OCI-LY7 (cell line): ENCODE data around the gene RBMS1. TPM values are rescaled to one million over a fixed set of nuclear protein-coding genes. Genes with fewer than 3 reads are reported as not detected.

Experiments used
- BruUV-seq: library from RNA; stranded (reverse); fragments of 400-500 nt; replicated peaks from 2 replicates; lab custom pipeline; 2021; lab: Mats Ljungman, UMichigan
- CTCF ChIA-PET: fragments of 300-600 bp; sonication (Branson Sonifier 250); formaldehyde crosslinking; loops from one replicate; lab custom pipeline; 2022; ENCODE audit warnings: antibody characterized with exemption; ENCODE audit not compliant: unreplicated experiment; lab: Charles Lee
- POLR2A ChIA-PET: fragments of 300-600 bp; sonication (Branson Sonifier 250); formaldehyde crosslinking; loops from one replicate; lab custom pipeline; 2022; ENCODE audit warnings: antibody characterized with exemption; lab: Charles Lee
- DNase-seq: peaks from one replicate; pipeline ENCODE4 v3.0.0-alpha.2; 2015; ENCODE audit warnings: low spot score
- H2AFZ ChIP-seq: fragments of 200-600 bp; sonication (generic), shearing (Covaris generic); 2 replicates; pipeline ENCODE4 v1.6.1; 2014; ENCODE audit warnings: mild to moderate bottlenecking, antibody characterized with exemption, low read length, moderate library complexity
- H3K27ac ChIP-seq: fragments of 200-600 bp; sonication (generic); 2 replicates; pipeline ENCODE4 v1.5.1; 2014; ENCODE audit warnings: mixed run types, low read depth, mild to moderate bottlenecking, moderate library complexity, low read length, inconsistent platforms; ENCODE audit not compliant: poor library complexity, severe bottlenecking
- H3K36me3 ChIP-seq: fragments of 200-600 bp; sonication (generic); 2 replicates; pipeline ENCODE4 v1.6.1; 2014; ENCODE audit warnings: mild to moderate bottlenecking, antibody characterized with exemption, low read length, moderate library complexity, mixed read lengths; ENCODE audit not compliant: insufficient read depth
- H3K4me1 ChIP-seq: fragments of 200-600 bp; sonication (generic); 2 replicates; pipeline ENCODE4 v1.5.1; 2014; ENCODE audit warnings: mild to moderate bottlenecking, low read length; ENCODE audit not compliant: insufficient read depth, poor library complexity, severe bottlenecking
- H3K4me2 ChIP-seq: fragments of 200-600 bp; sonication (generic); 2 replicates; pipeline ENCODE4 v1.6.1; 2014; ENCODE audit warnings: mild to moderate bottlenecking, low read length
- H3K4me3 ChIP-seq: fragments of 200-600 bp; sonication (generic); 2 replicates; pipeline ENCODE4 v1.5.1; 2014; ENCODE audit warnings: mild to moderate bottlenecking, low read depth, low read length; ENCODE audit not compliant: poor library complexity, severe bottlenecking
- H3K79me2 ChIP-seq: fragments of 200-600 bp; sonication (generic); 2 replicates; pipeline ENCODE4 v1.6.1; 2016; ENCODE audit warnings: low read depth, mild to moderate bottlenecking, low read length, moderate library complexity, mixed read lengths; ENCODE audit not compliant: insufficient read depth
- H3K9me2 ChIP-seq: fragments of 200-600 bp; sonication (generic); 2 replicates; pipeline ENCODE4 v1.6.1; 2016; ENCODE audit warnings: mild to moderate bottlenecking, low read length, mixed read lengths; ENCODE audit not compliant: insufficient read depth
- H3K9me3 ChIP-seq: fragments of 200-600 bp; sonication (generic); 2 replicates; pipeline ENCODE4 v1.6.1; 2014; ENCODE audit warnings: mild to moderate bottlenecking, mixed run types, low read length, mixed read lengths
- H4K20me1 ChIP-seq: fragments of 200-600 bp; sonication (generic); 2 replicates; pipeline ENCODE4 v1.6.1; 2014; ENCODE audit warnings: mild to moderate bottlenecking, antibody characterized with exemption, low read length, moderate library complexity, mixed read lengths; ENCODE audit not compliant: insufficient read depth
- CTCF ChIP-seq: fragments of 200-600 bp; sonication (generic); conservative IDR thresholded peaks from 2 replicates; pipeline ENCODE4 v1.5.1; 2014; ENCODE audit warnings: mild to moderate bottlenecking, antibody characterized with exemption, low read length, moderate library complexity, mixed read lengths
- EZH2phosphoT487 ChIP-seq: fragments of 200-600 bp; sonication (generic); IDR thresholded peaks from 2 replicates; pipeline ENCODE4 v1.6.1; 2018; ENCODE audit warnings: low read depth, borderline replicate concordance, mild to moderate bottlenecking, mixed run types, antibody characterized with exemption, low read length, moderate library complexity, mixed read lengths
- intact Hi-C: fragments of 100-400 bp; cut with micrococcal nuclease; formaldehyde crosslinking; loops from one replicate; pipeline ENCODE4 v1.10.0; 2022; ENCODE audit not compliant: unreplicated experiment
- total RNA-seq, 2 experiments: library from RNA; depleted of rRNA in 1 of 2; stranded (reverse); fragments of >200 nt in 1 of 2; shearing (Covaris generic) in 1 of 2; gene quantifications; 2 replicates each; pipeline ENCODE4 v1.2.3, GENCODE V29; 2014 to 2022

RBMS1 gene
- total RNA-seq, 2 experiments from 2014 or later: 29.5 to 35.7 TPM

DNA sequence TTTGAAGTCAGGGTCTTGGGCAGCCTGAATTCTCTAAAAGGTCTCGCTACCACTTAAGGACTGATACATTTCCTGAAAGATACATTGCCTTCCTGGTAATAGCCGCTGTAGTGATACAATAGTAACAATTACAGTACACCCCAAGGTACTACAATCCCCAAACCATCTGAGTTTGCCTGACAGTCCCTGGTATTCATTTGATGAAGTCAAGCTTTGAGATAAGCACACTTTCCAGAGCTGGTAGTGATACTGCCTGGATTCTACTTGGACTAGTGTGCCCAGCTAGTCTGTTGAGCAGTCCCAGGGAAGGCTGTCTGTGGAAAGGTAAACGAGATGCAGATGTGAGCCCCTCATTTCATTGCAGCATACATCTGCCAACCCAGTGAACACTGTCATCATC lies 269.1 kb downstream of the RBMS1 start:
- no peaks in the 10 kb centered on the region for H4K20me1 ChIP-seq
- no peak overlapping the region for H3K4me3 ChIP-seq
- H2AFZ ChIP-seq: no peak overlapping the region; the same call in 1 of the 2 replicates
- H3K9me3 ChIP-seq: no peaks in the 10 kb centered on the region
- CTCF ChIA-PET: no interaction called here
- H3K79me2 ChIP-seq: no peaks in the 10 kb centered on the region
- no TSS peak for BruUV-seq
- POLR2A ChIA-PET: interaction anchor here (0.5 to 1.2 kb wide), 2 partner anchors 14 to 527 kb away, joined by 3 to 4 read pairs; no protein-coding TSS in a partner anchor
- no peak for TF ChIP-seq CTCF
- TF ChIP-seq EZH2phosphoT487: no peak
- no peak overlapping the region for H3K4me2 ChIP-seq
- H3K36me3 ChIP-seq: no peaks in the 10 kb centered on the region
- intact Hi-C loops: no loop called here
- no peaks in the 10 kb centered on the region for H3K9me2 ChIP-seq
- no peaks in the 10 kb centered on the region for H3K4me1 ChIP-seq
- no peak overlapping the region for H3K27ac ChIP-seq
- DNase-seq: no peak

GRCh38 chr2:160224060-160224459 lies 269.5 kb downstream of the RBMS1 start:
- intact Hi-C loops: no loop called here
- TF ChIP-seq EZH2phosphoT487 (no peak), CTCF (no peak)
- no peaks in the 10 kb centered on the region for H4K20me1 ChIP-seq
- POLR2A ChIA-PET: interaction anchor here (1.2 kb wide), 1 partner anchor 14 kb away, joined by 4 read pairs; no protein-coding TSS in a partner anchor
- H3K9me2 ChIP-seq: no peaks in the 10 kb centered on the region
- no peaks in the 10 kb centered on the region for H3K4me1 ChIP-seq
- no peak overlapping the region for H3K27ac ChIP-seq
- H3K4me3 ChIP-seq: no peak overlapping the region
- CTCF ChIA-PET: no interaction called here
- no peaks in the 10 kb centered on the region for H3K9me3 ChIP-seq
- no peaks in the 10 kb centered on the region for H3K36me3 ChIP-seq
- H3K4me2 ChIP-seq: no peak overlapping the region
- no TSS peak for BruUV-seq
- no peak overlapping the region for H2AFZ ChIP-seq
- DNase-seq: no peak
- no peaks in the 10 kb centered on the region for H3K79me2 ChIP-seq

DNA sequence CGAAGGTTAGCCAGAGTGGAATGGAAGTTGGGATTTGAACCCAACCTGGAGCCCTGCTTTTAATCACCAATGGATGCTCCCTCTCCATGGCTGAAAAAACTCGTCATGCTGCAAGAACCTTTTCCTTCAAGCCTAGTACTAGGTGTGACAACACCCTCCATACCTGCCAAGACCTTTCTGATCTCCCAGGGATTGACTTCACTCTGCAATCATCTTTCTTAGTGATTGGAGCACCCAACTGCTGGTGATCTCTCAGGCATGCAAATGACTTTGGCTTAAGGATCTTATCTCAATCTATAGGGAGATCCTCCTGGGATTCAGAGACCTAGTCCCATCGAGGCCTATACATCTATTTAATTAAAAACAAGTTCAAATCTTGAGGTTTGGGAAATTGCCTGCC lies 270.0 kb downstream of the RBMS1 start:
- Histone ChIP-seq H3K4me3 (no peak overlapping the region), H3K9me2 (no peaks in the 10 kb centered on the region), H4K20me1 (no peaks in the 10 kb centered on the region), H3K4me2 (no peak overlapping the region), H3K4me1 (no peaks in the 10 kb centered on the region), H3K79me2 (no peaks in the 10 kb centered on the region), H3K36me3 (no peaks in the 10 kb centered on the region), H3K9me3 (no peaks in the 10 kb centered on the region), H2AFZ (no peak overlapping the region), H3K27ac (no peak overlapping the region)
- POLR2A ChIA-PET: no interaction called here
- DNase-seq: no peak
- no peak for TF ChIP-seq CTCF
- no peak for TF ChIP-seq EZH2phosphoT487
- intact Hi-C loops: no loop called here
- no TSS peak for BruUV-seq
- CTCF ChIA-PET: no interaction called here
